GM12872 (cell line): ENCODE data around the gene ZFYVE9.

Experiments
- TF ChIP-seq, protein P1 (sequence below): IDR thresholded peaks from 3 replicates; pipeline ENCODE4 v1.5.1; 2011; ENCODE audit warnings: low read depth, mild to moderate bottlenecking, low read length, moderate library complexity; ENCODE audit not compliant: insufficient read depth

The ZFYVE9 gene

DNA sequence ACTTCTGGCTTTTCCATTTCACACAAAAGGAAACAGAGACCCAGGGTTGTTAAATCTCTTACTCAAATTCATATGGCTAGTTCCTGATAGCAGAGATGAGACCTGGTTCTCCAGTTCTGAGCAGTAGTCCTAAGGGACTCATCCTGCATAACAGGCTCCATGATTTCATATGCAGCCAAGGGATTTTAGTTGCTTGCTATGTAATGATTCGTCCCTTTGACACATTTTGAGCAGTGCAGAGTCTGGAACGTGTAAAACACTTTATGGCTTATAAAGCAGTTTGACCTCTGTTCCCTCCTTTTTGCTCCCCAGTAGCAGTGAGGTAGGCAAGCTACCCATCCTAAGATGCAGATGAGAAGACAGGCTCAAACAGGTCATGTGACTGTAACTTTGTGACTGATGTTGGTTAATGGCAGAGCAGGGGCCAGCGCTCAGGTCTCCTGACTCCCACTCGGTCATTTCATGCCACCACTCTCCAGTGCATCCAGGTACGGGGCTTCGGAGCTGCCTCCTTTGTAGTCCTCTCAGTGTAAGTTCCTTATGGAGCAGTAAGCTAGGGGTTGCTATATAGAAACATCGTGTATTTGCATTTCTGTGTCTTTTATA, 199.9 kb downstream of the ZFYVE9 start:
- TF ChIP-seq, protein P1, sequence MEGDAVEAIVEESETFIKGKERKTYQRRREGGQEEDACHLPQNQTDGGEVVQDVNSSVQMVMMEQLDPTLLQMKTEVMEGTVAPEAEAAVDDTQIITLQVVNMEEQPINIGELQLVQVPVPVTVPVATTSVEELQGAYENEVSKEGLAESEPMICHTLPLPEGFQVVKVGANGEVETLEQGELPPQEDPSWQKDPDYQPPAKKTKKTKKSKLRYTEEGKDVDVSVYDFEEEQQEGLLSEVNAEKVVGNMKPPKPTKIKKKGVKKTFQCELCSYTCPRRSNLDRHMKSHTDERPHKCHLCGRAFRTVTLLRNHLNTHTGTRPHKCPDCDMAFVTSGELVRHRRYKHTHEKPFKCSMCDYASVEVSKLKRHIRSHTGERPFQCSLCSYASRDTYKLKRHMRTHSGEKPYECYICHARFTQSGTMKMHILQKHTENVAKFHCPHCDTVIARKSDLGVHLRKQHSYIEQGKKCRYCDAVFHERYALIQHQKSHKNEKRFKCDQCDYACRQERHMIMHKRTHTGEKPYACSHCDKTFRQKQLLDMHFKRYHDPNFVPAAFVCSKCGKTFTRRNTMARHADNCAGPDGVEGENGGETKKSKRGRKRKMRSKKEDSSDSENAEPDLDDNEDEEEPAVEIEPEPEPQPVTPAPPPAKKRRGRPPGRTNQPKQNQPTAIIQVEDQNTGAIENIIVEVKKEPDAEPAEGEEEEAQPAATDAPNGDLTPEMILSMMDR, result no peak

DNA sequence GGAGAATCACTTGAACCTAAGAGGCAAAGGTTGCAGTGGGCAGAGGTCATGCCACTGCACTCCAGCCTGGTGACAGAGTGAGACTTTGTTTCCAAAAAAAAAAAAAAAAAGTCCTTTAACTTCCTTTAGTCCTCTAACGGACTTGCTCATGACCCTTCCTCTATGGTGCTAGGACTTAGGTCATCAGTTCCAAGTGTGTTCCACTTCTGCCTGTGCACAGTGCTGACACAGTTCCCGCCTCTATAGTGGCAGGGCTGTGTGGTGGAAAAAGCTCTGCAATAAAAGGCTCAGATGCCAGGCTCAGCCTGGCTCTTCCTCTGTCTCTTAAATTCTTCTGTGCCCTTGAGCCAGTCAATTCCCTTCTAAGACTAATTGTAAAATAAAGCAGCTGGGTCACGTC, 202.1 kb downstream of the ZFYVE9 start:
- TF ChIP-seq, protein P1, result no peak

DNA sequence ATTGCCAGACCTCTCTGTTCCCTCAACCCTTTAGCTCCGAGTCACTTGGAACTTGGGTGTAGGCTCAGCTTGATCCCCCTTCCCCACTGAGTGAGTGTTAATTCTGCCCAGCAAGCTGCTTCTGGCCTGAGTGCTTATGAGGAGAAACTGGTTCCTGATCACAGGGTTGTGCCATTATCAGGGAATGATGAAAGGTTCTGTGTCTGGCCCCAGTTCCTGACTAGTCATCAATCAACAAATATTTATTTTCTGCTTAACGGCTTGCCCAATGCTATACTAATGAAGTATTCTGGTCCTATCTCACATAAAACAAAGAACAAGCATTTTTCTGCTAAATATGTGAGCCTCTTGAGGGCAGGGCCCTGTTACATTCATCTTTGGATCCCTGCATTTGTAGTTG, 203.4 kb downstream of the ZFYVE9 start:
- TF ChIP-seq, protein P1, result no peak

DNA sequence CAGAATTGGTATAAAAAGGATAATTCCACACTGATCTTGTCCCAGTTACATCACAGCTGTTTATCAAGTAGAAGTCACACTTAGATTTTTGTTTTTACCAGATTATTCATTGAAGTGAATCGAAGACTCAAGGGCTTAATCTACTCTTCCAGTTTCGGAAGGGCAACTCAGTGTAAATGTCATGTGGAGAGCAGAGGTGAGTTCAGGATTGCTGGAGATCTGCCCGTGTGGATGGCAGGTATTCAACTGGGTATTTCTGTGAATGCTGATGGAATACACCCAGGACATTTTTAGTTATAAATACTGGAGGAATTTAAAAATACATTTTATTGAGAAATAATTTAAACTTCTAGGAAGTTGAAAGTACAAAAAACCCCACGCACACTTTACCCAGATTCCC, 204.8 kb downstream of the ZFYVE9 start:
- TF ChIP-seq, protein P1, result no peak

- TF ChIP-seq, protein P1, result no peak
Measured at GRCh38 chr1:52348704-52349300, 206.9 kb downstream of the ZFYVE9 start.

DNA sequence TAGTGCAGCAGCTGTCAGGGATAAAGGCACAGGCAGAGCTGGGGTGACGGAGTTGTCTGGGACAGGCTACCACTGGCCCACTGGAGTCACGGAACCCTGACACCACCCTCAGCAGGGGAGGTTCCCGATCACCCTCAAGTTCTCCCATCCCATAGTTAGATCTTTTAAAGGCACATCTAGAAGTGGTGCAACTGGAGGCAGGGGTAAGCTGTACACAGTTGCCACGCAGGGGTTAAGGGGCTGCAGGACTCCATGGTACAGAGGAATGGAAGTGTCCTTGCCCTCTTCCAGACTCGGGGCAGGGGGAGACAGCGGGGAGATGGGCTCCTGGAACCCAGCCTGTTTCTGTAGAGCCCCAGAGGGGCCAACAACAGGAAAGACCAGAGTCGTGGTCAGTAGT, 210.8 kb downstream of the ZFYVE9 start:
- TF ChIP-seq, protein P1, result no peak

DNA sequence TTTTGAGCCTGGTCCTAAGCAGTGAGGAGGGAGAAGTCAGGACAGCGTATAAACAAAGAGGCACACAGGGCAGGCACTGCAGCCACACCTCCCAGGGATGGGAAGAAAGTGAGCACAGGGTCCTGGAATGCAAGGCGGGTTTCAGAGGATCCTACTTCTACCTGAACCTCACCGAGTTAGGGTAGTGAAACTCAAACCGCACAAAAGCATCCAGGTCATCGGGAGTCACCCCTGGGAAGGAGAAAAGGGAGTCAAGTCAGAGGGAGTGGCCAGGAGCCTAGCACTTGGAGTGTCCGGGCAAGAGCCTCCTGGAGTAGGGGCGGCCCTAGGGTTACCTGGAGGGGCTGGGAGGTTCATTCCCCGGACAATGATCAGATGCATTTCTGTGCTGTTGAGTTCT, 213.5 kb downstream of the ZFYVE9 start:
- TF ChIP-seq, protein P1, result no peak
